Body of pancreas (tissue), 4 donors: ENCODE measurements around the gene VPS37B. TPM values are rescaled to one million over a fixed set of nuclear protein-coding genes. Genes with fewer than 3 reads are reported as not detected.

Experiments
- ATAC-seq: fragments of 150-250 bp; one replicate; pipeline ENCODE4 v1.9.1; 2016
- DNase-seq, 4 donors: peaks; one replicate each; pipeline ENCODE4 v3.0.0-alpha.2; 2019
- H3K27ac ChIP-seq, 4 donors: fragments of 200-600 bp; sonication (generic); 1 replicate in 3 of 4; 2 replicates in 1 of 4; pipeline versions ENCODE4 v1.5.1 to v1.6.1; 2016 to 2019; ENCODE audit warnings: mild to moderate bottlenecking in 1 of 4, mixed read lengths in 1 of 4, moderate library complexity in 1 of 4
- H3K27me3 ChIP-seq, 2 donors: fragments of 200-600 bp; sonication (generic); one replicate each; pipeline ENCODE4 v1.6.0; 2016; ENCODE audit warnings: mild to moderate bottlenecking in 1 of 2
- H3K36me3 ChIP-seq, 2 donors: fragments of 200-600 bp; sonication (generic); replicated peaks in 1 of 2; 2 replicates each; pipeline ENCODE4 v1.5.1; 2016; ENCODE audit warnings: low read depth in 2 of 2; ENCODE audit not compliant: insufficient read depth in 1 of 2
- H3K4me1 ChIP-seq: fragments of 200-600 bp; sonication (generic); one replicate; pipeline ENCODE4 v1.6.0; 2016
- H3K4me3 ChIP-seq, 2 donors: fragments of 200-600 bp; sonication (generic); 1 replicate in 1 of 2; 2 replicates in 1 of 2; pipeline ENCODE4 v1.5.1; 2016 to 2019
- H3K9me3 ChIP-seq, 3 donors: fragments of 200-600 bp; sonication (generic); 1 replicate in 2 of 3; 2 replicates in 1 of 3; pipeline ENCODE4 v1.5.1; 2016
- POLR2A ChIP-seq, 3 donors: fragments of 450-650 bp; IDR thresholded peaks; one replicate each; pipeline ENCODE4 v1.6.1; 2016; ENCODE audit warnings: antibody characterized with exemption in 3 of 3, mild to moderate bottlenecking in 2 of 3
- WGBS, 2 donors: methylation state at CpG; one replicate each; pipeline ENCODE4 v1.1.5; 2017; 5-methylcytosine and 5-hydroxymethylcytosine counted together
- intact Hi-C: fragments of 100-400 bp; cut with DNase I; formaldehyde crosslinking; loops from one replicate; pipeline ENCODE4 v1.15.1; 2023
- total RNA-seq, 2 donors: library from RNA; depleted of rRNA; stranded (reverse); fragments of >200 nt; gene quantifications; one replicate each; pipeline ENCODE4 v1.1.0, GENCODE V29; 2016
- TF ChIP-seq, protein P1 (sequence below), 7 experiments: fragments of 450-650 bp in 4 of 7; fragments of 200-600 bp in 3 of 7; sonication (generic) in 3 of 7; IDR thresholded peaks; one replicate each; pipeline ENCODE4 v1.5.1; 2016 to 2019; ENCODE audit warnings: antibody characterized with exemption in 7 of 7

The VPS37B gene
- total RNA-seq, 2 donors from 2014 or later = 18.7 to 46.8 TPM

GRCh38 chr12:122858171-122858570 is 37.8 kb downstream of the VPS37B start:
- no peak for TF ChIP-seq POLR2A (IDR thresholded peaks at IDR 0.05)
- TF ChIP-seq, protein P1, sequence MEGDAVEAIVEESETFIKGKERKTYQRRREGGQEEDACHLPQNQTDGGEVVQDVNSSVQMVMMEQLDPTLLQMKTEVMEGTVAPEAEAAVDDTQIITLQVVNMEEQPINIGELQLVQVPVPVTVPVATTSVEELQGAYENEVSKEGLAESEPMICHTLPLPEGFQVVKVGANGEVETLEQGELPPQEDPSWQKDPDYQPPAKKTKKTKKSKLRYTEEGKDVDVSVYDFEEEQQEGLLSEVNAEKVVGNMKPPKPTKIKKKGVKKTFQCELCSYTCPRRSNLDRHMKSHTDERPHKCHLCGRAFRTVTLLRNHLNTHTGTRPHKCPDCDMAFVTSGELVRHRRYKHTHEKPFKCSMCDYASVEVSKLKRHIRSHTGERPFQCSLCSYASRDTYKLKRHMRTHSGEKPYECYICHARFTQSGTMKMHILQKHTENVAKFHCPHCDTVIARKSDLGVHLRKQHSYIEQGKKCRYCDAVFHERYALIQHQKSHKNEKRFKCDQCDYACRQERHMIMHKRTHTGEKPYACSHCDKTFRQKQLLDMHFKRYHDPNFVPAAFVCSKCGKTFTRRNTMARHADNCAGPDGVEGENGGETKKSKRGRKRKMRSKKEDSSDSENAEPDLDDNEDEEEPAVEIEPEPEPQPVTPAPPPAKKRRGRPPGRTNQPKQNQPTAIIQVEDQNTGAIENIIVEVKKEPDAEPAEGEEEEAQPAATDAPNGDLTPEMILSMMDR (IDR thresholded peaks at IDR 0.05) = no peak
- intact Hi-C loops = loop anchor here (5.0 kb wide), 1 partner anchor 89 kb away; no protein-coding TSS in a partner anchor
- 85% methylated on average over 13 of the region's 14 CpGs; no CpG with 5 or more reads in 1 of the 2 donors for WGBS, 2 donors
- Histone ChIP-seq H3K36me3 (peaks cover 7 to 27% of the 10 kb centered on the region in 2 donors), H3K27me3 (no peaks in the 10 kb centered on the region), H3K4me3 (no peak overlapping the region), H3K27ac (no peak overlapping the region), H3K4me1 (peaks cover 37% of the 10 kb centered on the region), H3K9me3 (no peaks in the 10 kb centered on the region)
- ATAC-seq (no peak), DNase-seq (peak in 1 of 4 donors; percentile 27)

DNA sequence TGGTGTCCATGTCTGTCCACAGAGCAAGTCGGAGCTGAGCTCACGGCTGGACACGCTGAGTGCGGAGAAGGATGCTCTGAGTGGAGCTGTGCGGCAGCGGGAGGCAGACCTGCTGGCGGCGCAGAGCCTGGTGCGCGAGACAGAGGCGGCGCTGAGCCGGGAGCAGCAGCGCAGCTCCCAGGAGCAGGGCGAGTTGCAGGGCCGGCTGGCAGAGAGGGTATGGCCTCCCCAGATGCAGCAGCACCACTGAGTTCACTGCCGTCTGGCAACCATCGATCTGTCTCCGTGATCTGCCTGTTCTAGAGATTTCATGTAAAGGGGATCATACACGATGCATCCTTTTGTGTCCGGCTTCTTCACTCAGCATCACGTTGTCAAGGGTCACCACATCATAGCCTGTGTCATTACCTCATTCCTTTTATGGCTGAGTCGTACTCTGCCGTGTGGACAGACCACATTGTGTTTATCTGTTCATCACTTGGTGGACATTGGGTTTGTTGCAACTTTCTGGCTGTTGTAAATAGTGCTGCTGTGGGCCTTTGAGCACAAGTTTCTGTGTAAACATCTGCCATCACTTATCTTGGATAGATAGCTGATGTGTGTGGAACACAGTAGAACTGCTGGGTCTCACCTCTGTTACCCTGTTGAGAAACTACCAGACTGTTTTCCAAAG is 38.8 kb downstream of the VPS37B start:
- H3K27me3 ChIP-seq = no peaks in the 10 kb centered on the region
- no peak for TF ChIP-seq POLR2A (IDR thresholded peaks at IDR 0.05)
- TF ChIP-seq, protein P1 (IDR thresholded peaks at IDR 0.05) = no peak
- intact Hi-C loops = loop anchor here (5.0 kb wide), 1 partner anchor 90 kb away; no protein-coding TSS in a partner anchor
- H3K27ac ChIP-seq = no peak overlapping the region
- H3K36me3 ChIP-seq = peaks cover 7 to 27% of the 10 kb centered on the region in 2 donors
- peaks cover 27% of the 10 kb centered on the region for H3K4me1 ChIP-seq
- DNase-seq (no peak), ATAC-seq (no peak)
- no peaks in the 10 kb centered on the region for H3K9me3 ChIP-seq
- H3K4me3 ChIP-seq = no peak overlapping the region
- WGBS, 2 donors = 77 to 90% methylated on average over 7 to 24 of the region's 24 CpGs

DNA sequence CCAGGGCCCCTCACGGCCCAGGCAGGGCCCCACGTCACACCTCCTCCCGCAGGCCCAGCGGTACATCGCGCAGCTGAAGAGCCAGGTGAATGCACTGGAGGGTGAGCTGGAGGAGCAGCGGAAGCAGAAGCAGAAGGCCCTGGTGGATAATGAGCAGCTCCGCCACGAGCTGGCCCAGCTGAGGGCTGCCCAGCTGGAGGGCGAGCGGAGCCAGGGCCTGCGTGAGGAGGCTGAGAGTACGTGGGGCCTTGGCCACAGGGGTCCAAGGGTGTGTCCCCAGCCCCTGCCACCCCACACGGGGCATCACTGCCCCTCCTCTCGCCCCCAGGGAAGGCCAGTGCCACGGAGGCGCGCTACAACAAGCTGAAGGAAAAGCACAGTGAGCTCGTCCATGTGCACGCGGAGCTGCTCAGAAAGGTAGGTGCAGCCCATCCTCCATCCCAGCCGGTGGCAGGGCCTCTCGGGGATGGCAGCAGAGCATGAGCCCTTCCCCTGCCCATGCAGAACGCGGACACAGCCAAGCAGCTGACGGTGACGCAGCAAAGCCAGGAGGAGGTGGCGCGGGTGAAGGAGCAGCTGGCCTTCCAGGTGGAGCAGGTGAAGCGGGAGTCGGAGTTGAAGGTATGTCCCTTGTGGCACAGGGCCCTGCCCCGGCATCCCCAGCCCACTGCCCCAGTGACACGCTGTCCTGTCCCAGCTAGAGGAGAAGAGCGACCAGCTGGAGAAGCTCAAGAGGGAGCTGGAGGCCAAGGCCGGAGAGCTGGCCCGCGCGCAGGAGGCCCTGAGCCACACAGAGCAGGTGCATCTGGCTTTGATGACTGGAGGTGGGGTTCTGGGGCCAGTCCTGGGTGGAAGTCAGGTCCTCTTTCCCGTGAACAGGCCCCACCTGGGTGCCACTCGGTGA is 39.7 kb downstream of the VPS37B start:
- H3K27me3 ChIP-seq = no peaks in the 10 kb centered on the region
- TF ChIP-seq, protein P1 (IDR thresholded peaks at IDR 0.05) = no peak
- TF ChIP-seq POLR2A (IDR thresholded peaks at IDR 0.05) = no peak
- ATAC-seq (no peak), DNase-seq (peak in 2 of 4 donors; percentile 29 to 35)
- WGBS, 2 donors = 87 to 94% methylated on average over 24 to 40 of the region's 40 CpGs
- peaks cover 17% of the 10 kb centered on the region for H3K4me1 ChIP-seq
- H3K36me3 ChIP-seq = peaks cover 7 to 27% of the 10 kb centered on the region in 2 donors
- intact Hi-C loops = loop anchor here (5.0 kb wide), 1 partner anchor 91 kb away; no protein-coding TSS in a partner anchor
- no peaks in the 10 kb centered on the region for H3K9me3 ChIP-seq
- peak overlapping the region in 1 of 4 donors; percentile 8 for H3K27ac ChIP-seq
- no peak overlapping the region for H3K4me3 ChIP-seq

GRCh38 chr12:122855071-122855829 is 40.7 kb downstream of the VPS37B start:
- no peaks in the 10 kb centered on the region for H3K9me3 ChIP-seq
- H3K27ac ChIP-seq = no peak overlapping the region
- WGBS, 2 donors = 91 to 96% methylated on average over 5 to 22 of the region's 24 CpGs
- TF ChIP-seq, protein P1 (IDR thresholded peaks at IDR 0.05) = no peak
- TF ChIP-seq POLR2A (IDR thresholded peaks at IDR 0.05) = no peak
- DNase-seq = no peak
- ATAC-seq = no peak
- no peak overlapping the region for H3K4me3 ChIP-seq
- peaks cover 7 to 28% of the 10 kb centered on the region in 2 donors for H3K36me3 ChIP-seq
- H3K27me3 ChIP-seq = no peaks in the 10 kb centered on the region
- intact Hi-C loops = loop anchor here (5.0 kb wide), 1 partner anchor 92 kb away; no protein-coding TSS in a partner anchor
- peaks cover 8% of the 10 kb centered on the region for H3K4me1 ChIP-seq
